Measurements from ENCODE around the gene ZEB1. TPM values are rescaled to one million over a fixed set of nuclear protein-coding genes. Genes with fewer than 3 reads are reported as not detected.
"Not testable (repeated sequence)": the region's sequence is repeated elsewhere in the genome, so short reads cannot be mapped to it uniquely, and the experiment has no call there.

Gene ZEB1
- total and polyA plus RNA-seq, 12 donors: 10.6 to 125 (median 96.4) TPM

DNA sequence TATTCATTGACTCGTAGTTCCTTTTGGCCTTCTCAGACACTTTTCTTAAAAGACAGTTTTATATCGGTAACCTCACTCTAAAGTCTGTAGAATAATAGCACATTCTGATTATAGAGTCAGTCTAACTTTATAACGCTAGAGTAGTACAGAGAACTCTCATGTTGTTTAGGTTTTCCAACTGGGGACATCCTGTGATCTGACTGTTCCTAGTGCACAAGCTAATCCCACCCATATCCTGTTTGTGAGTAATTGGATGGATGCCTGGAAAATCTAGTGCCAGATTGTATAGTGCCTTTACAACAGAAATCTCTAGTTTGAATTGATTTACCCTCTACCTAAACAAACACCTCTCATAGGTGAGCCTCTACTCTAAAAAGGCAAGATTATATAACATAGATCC lies 107.4 kb downstream of the ZEB1 start:
- TF ChIP-seq, protein P1, sequence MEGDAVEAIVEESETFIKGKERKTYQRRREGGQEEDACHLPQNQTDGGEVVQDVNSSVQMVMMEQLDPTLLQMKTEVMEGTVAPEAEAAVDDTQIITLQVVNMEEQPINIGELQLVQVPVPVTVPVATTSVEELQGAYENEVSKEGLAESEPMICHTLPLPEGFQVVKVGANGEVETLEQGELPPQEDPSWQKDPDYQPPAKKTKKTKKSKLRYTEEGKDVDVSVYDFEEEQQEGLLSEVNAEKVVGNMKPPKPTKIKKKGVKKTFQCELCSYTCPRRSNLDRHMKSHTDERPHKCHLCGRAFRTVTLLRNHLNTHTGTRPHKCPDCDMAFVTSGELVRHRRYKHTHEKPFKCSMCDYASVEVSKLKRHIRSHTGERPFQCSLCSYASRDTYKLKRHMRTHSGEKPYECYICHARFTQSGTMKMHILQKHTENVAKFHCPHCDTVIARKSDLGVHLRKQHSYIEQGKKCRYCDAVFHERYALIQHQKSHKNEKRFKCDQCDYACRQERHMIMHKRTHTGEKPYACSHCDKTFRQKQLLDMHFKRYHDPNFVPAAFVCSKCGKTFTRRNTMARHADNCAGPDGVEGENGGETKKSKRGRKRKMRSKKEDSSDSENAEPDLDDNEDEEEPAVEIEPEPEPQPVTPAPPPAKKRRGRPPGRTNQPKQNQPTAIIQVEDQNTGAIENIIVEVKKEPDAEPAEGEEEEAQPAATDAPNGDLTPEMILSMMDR (IDR thresholded peaks at IDR 0.05): no peak
- peak; percentile 67 to 94 (median 88) for ATAC-seq
- intact Hi-C loops (cut with DNase I): no loop called here
- H3K4me3 ChIP-seq: no peak overlapping the region
- peaks cover 0 to 18% (median 0%) of the 10 kb centered on the region in 11 donors for H3K9me3 ChIP-seq
- H3K27me3 ChIP-seq: no peaks in the 10 kb centered on the region
- peak overlapping the region; percentile 39 to 75 (median 58) for H3K27ac ChIP-seq
- DNase-seq: peak in 1 of 2 donors; percentile 62
- H3K4me1 ChIP-seq: peaks cover 5 to 61% (median 51%) of the 10 kb centered on the region in 9 donors
- 42 to 47% methylated on average over 3 of the region's 3 CpGs for WGBS, 2 donors
- no peaks in the 10 kb centered on the region for H3K36me3 ChIP-seq

DNA sequence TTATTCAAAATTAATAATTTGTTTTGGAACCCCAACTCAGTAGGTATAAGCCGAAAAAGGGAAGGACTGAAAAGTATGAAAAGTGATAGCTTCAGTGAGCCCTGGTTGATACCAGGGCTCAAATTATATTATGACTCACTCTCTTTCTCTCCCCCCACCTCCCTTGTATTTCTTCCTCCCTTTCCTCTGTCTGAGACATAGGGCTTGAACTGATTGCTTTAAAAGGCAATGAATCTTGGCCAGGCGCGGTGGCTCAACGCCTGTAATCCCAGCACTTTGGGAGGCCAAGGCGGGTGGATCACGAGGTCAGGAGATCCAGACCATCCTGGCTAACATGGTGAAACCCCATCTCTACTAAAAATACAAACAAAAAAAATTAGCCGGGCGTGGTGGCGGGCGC lies 108.3 kb downstream of the ZEB1 start:
- peak in 7 of 8 donors; percentile 21 to 84 (median 75) for ATAC-seq
- H3K27me3 ChIP-seq; intact Hi-C loops (cut with DNase I); DNase-seq; H3K4me3 ChIP-seq; H3K36me3 ChIP-seq: not testable (repeated sequence)
- 89 to 91% methylated on average over 10 of the region's 10 CpGs for WGBS, 2 donors
- Histone ChIP-seq H3K9me3 (peaks cover 0 to 18% (median 0%) of the 10 kb centered on the region in 11 donors), H3K4me1 (peaks cover 5 to 52% (median 42%) of the 10 kb centered on the region in 9 donors), H3K27ac (peak overlapping the region in 9 of 10 donors; percentile 39 to 75 (median 60))

DNA sequence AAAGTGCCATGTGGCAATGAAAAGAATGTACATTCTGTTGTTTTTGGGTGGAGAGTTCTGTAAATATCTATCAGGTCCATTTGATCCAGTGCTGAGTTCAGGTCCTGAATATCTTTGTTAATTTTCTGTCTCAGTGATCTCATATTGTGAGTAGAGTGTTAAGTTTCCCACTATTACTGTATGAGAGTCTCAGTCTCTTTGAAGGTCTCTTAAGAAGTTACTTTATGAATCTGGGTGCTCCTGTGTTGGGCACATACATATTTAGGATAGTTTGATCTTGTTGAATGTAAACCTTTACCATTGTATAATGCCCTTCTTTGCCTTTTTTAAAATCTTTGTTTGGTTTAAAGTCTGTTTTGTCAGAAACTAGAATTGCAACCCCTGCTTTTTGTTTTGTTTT lies 109.5 kb downstream of the ZEB1 start:
- peaks cover 0 to 18% (median 0%) of the 10 kb centered on the region in 11 donors for H3K9me3 ChIP-seq
- H3K4me1 ChIP-seq: peaks cover 5 to 49% (median 36%) of the 10 kb centered on the region in 9 donors
- H3K27ac ChIP-seq; H3K27me3 ChIP-seq; intact Hi-C loops (cut with DNase I); DNase-seq; ATAC-seq; H3K36me3 ChIP-seq; H3K4me3 ChIP-seq: not testable (repeated sequence)

DNA sequence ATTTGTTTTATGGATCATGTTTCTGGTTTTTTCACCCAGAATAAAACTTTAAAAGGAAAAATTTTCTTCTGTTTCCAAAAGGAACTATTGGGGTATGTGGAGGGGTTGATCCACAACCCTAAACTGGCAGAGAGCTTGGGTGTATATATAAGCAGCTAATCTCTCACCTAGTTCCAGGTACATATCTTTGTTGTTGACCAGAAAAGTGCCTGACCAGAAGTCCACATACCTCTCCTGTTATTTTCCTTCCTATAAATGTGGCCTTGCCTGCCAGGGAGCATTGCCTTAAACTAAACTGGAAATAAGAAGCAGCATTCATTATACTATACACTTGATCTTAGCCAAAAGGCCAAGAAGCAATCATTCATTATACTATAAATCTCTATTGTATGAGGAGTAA lies 112.0 kb downstream of the ZEB1 start:
- ATAC-seq (no peak), DNase-seq (no peak)
- TF ChIP-seq, protein P1 (IDR thresholded peaks at IDR 0.05): no peak
- no peak overlapping the region for H3K27ac ChIP-seq
- no peaks in the 10 kb centered on the region for H3K27me3 ChIP-seq
- H3K4me3 ChIP-seq: no peak overlapping the region
- peaks cover 1 to 29% (median 21%) of the 10 kb centered on the region in 9 donors for H3K4me1 ChIP-seq
- intact Hi-C loops (cut with DNase I): no loop called here
- no peaks in the 10 kb centered on the region for H3K36me3 ChIP-seq
- H3K9me3 ChIP-seq: peaks cover 0 to 32% (median 6%) of the 10 kb centered on the region in 11 donors

DNA sequence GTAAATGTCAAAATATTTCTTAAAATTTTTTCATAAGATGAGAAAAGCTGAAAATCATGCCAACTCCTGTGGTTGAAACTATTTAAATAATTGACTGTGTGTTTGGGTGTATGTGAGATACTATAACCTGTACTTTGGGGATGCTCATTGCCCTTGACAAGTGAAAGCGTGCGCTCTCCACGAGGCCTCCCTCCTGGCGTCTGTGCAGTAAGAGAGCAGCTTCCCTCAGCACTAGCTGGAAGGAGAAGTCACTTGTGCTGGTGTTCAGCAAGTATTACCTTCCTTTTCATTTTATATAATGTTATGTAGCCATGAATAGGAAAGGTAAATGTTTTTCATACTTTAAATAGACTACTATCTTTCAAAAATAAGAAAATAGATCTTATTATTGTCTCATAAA lies 118.9 kb downstream of the ZEB1 start:
- ATAC-seq: peak in 1 of 8 donors; percentile 58
- intact Hi-C loops (cut with DNase I): no loop called here
- no peak for DNase-seq
- Histone ChIP-seq H3K36me3 (no peaks in the 10 kb centered on the region), H3K27ac (no peak overlapping the region), H3K4me1 (peaks cover 0 to 21% (median 11%) of the 10 kb centered on the region in 9 donors), H3K27me3 (no peaks in the 10 kb centered on the region), H3K9me3 (peaks cover 0 to 29% (median 6%) of the 10 kb centered on the region in 11 donors), H3K4me3 (no peak overlapping the region)
- WGBS, 2 donors: 78 to 87% methylated on average over 4 of the region's 4 CpGs
- TF ChIP-seq, protein P1 (IDR thresholded peaks at IDR 0.05): no peak

All from heart right ventricle (tissue), 16 donors.